ENCODE results near the gene ILKAP.

Gene ILKAP

GRCh38 chr2:238237431-238238135 lies 34.1 kb upstream of the ILKAP start:
- FAIRE-seq, result no peak

DNA sequence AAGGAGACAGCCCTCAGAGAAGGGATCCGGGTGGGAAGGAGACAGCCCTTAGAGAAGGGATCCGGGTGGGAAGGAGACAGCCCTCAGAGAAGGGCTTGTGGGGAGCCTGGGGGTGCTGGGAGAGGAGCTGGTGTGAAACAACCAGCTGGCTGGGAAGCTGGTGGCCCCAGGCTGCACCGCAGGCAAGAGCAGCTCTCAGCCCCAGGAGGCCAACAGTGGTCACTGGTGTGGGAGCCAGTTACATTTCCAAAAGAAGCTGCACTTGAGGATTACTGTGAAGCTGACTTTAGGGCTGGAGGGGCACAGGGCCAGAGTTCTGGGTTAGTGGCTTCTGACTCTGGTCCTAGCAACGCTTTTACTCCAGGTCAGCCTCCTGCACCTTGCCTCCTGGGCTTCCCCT lies 33.1 kb upstream of the ILKAP start:
- FAIRE-seq, result no peak

- FAIRE-seq, result no peak
Observed at GRCh38 chr2:238235856-238236255, 32.4 kb upstream of the ILKAP start.

DNA sequence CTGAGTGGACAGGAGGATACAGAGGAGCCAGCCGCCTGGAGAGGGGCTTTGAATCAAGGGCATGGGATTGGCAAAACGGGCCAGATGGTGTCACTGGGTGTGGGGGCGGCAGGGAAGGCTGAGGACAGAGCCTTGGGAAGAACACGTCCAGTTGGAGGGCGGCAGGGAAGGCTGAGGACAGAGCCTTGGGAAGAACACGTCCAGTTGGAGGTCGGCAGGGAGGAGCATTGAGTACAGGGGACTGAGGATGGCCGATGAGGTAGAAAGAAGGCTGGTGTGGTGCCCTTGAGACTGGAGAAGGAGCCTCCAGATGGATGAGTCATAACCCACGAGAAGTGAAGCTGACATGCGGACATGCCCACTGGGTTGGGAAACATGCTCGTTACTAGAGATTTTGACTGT lies 31.8 kb upstream of the ILKAP start:
- FAIRE-seq, result no peak

DNA sequence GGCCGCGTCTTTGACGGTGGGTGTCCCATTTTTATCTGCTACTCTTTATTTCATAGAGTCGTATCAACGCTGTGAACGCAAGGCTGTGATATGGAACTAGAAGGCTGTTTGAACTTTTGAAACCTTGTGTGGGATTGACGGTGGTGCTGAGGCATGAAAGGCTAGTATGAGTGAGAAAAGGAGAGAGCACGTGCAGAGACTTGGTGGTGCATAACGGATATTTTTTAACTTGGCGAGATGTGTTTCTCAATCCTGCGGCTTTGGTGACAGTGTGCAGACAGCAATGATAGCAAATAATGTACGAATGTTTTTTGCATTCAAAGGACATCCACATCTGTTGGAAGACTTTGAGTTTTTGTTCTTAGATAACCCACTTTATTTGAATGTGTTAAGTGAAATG lies 30.1 kb upstream of the ILKAP start:
- FAIRE-seq, result no peak

GRCh38 chr2:238231809-238232208 lies 28.3 kb upstream of the ILKAP start:
- no peak for FAIRE-seq

DNA sequence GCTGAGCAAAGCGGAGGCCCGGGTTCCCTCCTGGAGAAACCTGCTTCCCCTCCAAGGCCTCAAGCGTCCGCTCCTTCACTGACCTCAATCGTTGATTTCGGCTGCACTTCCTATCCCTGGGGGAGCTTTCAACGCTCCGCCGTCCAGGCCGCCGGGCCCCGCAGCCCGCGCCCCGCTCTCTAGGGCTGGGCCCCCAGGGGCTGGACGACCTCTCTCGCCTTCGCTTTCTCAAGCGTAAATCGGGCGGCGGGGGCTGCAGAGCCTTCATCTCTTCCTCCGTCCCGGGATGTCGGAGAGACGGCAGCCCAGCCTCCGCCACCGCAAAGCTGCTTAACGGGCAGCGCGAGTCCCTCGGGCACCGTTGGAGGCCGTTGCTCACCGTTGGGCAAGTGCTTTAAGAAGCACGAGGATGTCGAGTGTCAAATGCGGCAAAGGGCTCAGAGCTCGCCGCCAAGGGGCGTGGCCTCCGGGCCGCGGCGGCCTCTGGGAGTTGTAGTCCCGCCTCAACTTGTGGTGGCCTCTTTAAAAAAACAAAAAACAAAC lies 27.8 kb upstream of the ILKAP start:
- FAIRE-seq, result no peak

GRCh38 chr2:238230699-238231098 lies 27.2 kb upstream of the ILKAP start:
- FAIRE-seq, result no peak

DNA sequence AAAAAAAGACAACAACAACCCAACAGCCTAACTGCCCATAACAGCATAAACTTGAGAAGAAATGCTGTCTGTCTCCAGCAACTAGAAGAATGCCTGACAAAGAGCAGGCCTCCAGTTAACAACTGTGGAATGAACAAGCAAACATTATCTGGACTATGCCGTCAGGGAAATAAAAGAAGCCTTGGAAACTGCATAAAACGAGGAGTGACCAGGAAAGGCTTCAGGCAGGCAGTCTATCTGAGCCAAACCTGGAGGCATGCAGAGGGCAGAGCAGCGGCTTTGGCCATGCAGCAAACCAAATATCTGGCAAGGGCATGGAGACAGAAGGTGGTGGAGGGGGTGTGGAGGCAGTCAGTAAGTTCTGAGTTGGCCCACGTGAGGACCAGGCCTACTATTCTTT lies 25.2 kb upstream of the ILKAP start:
- FAIRE-seq, result peak; percentile 86

DNA sequence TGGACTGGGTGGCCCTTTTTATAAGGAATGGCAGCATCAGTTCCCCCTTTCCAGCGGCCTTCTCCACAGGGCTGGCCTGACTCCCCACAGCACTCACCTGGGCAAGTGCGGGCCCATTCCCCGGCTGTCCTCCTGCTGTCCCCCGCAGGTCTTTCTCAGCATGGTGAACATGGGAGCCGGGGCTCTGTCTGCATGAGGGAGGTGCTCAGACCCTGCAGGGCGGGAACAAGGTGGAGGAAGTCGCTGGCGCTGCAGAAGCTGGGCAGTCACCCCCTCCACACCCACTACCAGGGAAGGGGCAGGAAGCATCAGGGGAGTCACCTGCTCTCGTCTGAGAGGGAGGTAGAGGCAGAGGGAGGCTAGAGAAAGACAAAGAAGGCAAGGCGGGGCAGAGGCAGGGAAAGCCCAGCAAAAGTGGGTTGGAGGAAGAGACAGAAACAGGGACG lies 24.1 kb upstream of the ILKAP start:
- FAIRE-seq, result no peak

- no peak for FAIRE-seq
Observed at GRCh38 chr2:238226698-238227586, 23.4 kb upstream of the ILKAP start.

DNA sequence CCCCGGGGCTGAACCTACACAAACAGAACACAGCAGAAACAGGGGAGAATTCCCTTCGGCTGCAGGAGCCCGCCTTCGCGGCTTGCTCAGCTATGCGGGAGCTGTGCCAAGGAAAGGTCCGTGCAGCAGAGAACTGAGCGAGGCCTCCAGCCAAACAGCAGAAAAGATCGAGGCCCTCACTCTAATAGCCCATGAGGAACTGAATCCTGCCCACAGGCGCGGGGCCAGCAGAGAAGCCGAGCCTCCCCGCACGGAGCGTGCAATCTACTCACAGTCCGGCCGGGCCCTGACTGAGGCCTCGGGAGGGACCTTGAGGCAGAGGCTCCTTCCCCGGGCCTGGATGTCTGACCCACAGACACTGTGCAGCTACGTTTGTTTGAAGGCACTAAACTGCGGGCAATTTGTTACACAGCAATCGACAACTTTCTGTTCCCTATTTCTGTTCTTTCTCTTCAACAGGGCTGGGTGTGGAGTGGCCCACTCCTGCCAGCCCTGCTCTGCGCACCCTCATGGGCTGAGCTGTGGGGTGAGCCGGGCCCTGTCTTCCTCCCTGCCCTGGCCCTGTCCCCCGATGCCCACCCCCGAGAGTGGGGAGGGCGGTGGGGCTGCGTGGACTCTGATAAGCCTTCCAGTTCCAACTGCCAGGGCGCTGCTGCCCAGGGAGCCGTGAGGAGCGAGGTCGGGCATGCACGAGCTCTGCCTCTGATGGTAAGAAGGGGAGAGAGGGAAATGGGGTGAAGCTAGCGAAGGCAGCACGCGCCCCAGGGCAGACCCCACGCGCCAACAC lies 22.6 kb upstream of the ILKAP start:
- no peak for FAIRE-seq

DNA sequence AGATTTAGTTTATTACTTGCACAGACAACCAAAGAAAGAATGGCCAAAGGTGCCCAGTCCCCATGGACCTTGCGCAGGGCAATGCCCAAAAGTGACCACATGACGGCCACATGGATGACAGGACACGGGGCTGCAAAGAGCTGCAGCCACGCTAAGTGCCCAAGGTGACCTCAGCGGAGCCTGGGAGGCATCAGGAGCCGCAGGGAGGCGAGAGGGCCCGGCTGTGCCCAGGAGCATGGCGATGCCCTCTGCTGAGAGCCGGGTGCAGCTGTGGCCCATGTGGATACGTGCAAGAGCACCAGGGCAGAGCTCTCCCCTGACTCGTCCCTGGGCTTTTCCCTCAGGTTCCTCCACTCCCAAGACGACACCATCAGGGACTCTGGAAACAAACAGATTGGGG lies 21.6 kb upstream of the ILKAP start:
- no peak for FAIRE-seq

GRCh38 chr2:238224356-238225035 lies 21.0 kb upstream of the ILKAP start:
- no peak for FAIRE-seq

DNA sequence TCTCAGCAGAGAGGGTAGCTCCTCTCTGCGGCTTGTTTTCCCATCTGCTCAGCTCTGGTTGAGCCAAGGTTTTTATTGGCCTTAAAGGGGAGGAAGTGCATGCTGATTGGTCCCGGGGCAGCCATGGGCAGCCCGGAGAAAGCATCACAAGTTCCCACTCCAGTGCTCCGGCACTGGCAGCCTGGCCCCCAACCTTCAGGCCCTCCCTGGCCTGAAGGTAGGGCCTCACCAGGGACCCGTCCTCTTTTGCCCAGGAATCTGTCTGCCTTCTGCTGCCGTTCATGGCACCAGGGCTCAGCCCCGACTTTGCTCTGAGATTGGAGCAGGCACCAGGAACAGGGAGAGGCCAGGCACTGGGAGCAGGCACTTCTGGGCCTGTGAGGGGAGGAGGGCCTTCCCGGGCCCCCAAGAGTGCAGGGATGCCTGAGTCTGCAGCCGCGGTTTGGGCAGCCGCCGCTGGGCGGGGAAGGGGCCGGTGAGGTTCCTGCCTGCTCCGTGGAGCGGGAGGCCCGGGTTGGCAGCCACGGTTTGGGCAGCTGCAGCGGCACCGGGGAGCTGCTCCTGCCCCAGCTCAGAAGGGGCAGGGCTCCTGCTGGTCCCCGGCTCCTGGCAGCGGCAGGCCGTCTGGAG lies 17.5 kb upstream of the ILKAP start:
- no peak for FAIRE-seq

DNA sequence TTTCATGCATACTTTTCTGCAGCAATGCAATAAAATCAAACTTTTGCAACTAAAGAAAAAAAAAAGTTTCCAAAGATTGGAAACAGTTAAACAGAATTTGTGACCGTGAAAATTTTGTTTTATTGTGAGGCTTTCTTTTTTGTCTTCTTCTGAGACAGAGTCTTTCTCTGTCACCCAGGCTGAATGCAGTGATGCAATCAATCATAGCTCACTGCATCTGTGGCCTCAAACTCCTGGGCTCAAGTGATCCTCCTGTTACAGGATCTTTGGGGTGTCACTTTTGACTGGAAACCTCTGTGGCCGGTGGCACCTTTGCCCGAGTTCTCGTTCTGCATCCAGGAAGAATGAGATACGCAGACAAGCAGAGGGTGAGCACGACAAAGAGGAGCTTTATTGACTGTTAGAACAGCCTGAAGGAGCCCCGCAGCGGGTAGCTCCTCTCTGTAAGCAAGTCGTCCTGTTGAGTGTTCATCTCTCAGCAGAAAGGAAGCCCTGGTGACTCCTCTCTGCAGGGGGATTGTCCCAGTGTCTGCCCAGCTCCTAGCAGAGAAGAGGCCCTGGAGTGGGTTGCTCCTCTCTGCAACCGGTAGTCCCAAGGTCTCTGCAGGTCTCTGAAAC lies 16.9 kb upstream of the ILKAP start:
- no peak for FAIRE-seq

- FAIRE-seq, result no peak
Observed at GRCh38 chr2:238216651-238217184, 13.2 kb upstream of the ILKAP start.

GRCh38 chr2:238207006-238207405 lies 3.5 kb upstream of the ILKAP start:
- FAIRE-seq, result no peak

- no peak for FAIRE-seq
Observed at GRCh38 chr2:238203973-238204683, 633 bp upstream of the ILKAP start.

GRCh38 chr2:238202326-238203093 lies 985 bp downstream of the ILKAP start:
- FAIRE-seq, result no peak

Measured in endometrium (tissue), 2 donors.